Melanocyte of skin (primary cell): ENCODE results near the gene MYO9B. TPM values are rescaled to one million over a fixed set of nuclear protein-coding genes. Genes with fewer than 3 reads are reported as not detected.

ENCODE experiments used
- total RNA-seq, 2 donors: library from RNA; depleted of rRNA; stranded (reverse); fragments of >200 nt; gene quantifications; 2 replicates each; pipeline ENCODE4 v1.2.3, GENCODE V29; 2012

MYO9B gene
- 100 to 1,000 TPM; 102 to 116 TPM for total RNA-seq

GRCh38 chr19:17075035-17075863 is at the start of gene MYO9B, which contains the start of gene HAUS8:
TSS of gene MYO9B (plus strand) at chr19:17075777. CDS start at chr19:17101718, 25,941 bp downstream.
TSS of gene HAUS8 (minus strand) at chr19:17075452. CDS start at chr19:17075422, 30 bp downstream.

GRCh38 chr19:17026706-17027534 is 48.7 kb upstream of the MYO9B start, which contains the start of gene CPAMD8:
TSS of gene CPAMD8 (minus strand) at chr19:17026810. CDS start at chr19:17026642, 168 bp downstream.

GRCh38 chr19:17215127-17215971 is 139.8 kb downstream of the MYO9B start, which contains the start of gene USE1:
TSS of gene USE1 (plus strand) at chr19:17215357. CDS start at chr19:17215406, 49 bp downstream.

GRCh38 chr19:17226002-17226933 is 150.7 kb downstream of the MYO9B start, which contains the start of gene OCEL1:
TSS of gene OCEL1 (plus strand) at chr19:17226226. CDS start at chr19:17226248, 22 bp downstream.

GRCh38 chr19:17245535-17245984 is 170.0 kb downstream of the MYO9B start, which contains the start of gene NR2F6:
TSS of gene NR2F6 (minus strand) at chr19:17245919. CDS start at chr19:17245220, 699 bp downstream.

Other genes starting within 250 kb of the MYO9B start
- 10 to 100 TPM; 22.4 to 26.0 TPM for gene SIN3B, start 246.4 kb upstream of the MYO9B start, total RNA-seq
- not detected for gene F2RL3, start 186.8 kb upstream of the MYO9B start, total RNA-seq
- under 1 TPM in 1 of 2 donors, not detected in 1; 0.34 TPM for gene CPAMD8, start 49.0 kb upstream of the MYO9B start, total RNA-seq
- 1 to 10 TPM; 2.8 to 8.3 TPM for gene HAUS8, start 325 bp upstream of the MYO9B start, total RNA-seq
- gene USE1, start 139.6 kb downstream of the MYO9B start, total RNA-seq: 10 to 100 TPM; 19.3 to 33.0 TPM
- gene OCEL1, start 150.4 kb downstream of the MYO9B start, total RNA-seq: 1 to 10 TPM; 5.3 to 8.6 TPM
- 10 to 100 TPM; 35.4 to 56.9 TPM for gene NR2F6, start 170.1 kb downstream of the MYO9B start, total RNA-seq
- gene USHBP1, start 189.0 kb downstream of the MYO9B start, total RNA-seq: not detected
- 100 to 1,000 TPM in 1 of 2 donors, 10 to 100 TPM in 1; 92.9 to 124 TPM for gene BABAM1, start 191.7 kb downstream of the MYO9B start, total RNA-seq
- 1 to 10 TPM in 1 of 2 donors, under 1 TPM in 1; 0.34 to 2.3 TPM for gene ANKLE1, start 206.1 kb downstream of the MYO9B start, total RNA-seq
- gene ABHD8, start 227.6 kb downstream of the MYO9B start, total RNA-seq: 1 to 10 TPM; 7.7 to 8.3 TPM
- gene MRPL34, start 230.1 kb downstream of the MYO9B start, total RNA-seq: 10 to 100 TPM; 36.3 to 51.3 TPM
- gene DDA1, start 233.8 kb downstream of the MYO9B start, total RNA-seq: 10 to 100 TPM; 13.4 to 29.6 TPM